ENCODE data around the gene ASB1.
A peak's percentile ranks its signal among the peaks of the same experiment; 100 is the strongest.
"Not testable (repeated sequence)": the region's sequence is repeated elsewhere in the genome, so short reads cannot be mapped to it uniquely, and the experiment has no call there.

The ASB1 gene

DNA sequence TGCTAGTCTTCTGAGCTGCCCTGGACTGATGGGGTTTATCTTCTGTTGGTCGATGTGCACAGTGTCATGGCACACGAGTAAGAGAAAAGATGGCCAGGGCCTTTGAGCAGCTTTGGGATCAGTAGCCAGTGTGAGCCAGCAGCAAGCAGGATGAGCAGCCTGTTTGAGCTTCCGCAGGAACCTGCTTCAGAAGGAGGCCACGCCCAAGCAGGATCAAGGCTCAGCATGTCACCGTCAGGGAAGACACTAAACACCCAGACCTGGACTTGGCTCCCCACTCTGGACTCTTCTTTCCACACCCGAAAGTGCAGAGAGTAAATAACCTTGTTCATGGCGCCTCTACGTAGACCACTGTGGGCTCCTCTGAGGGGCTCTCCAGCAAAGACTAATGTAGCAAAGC, 25.2 kb upstream of the ASB1 start:
- ATAC-seq: no peak
- TF ChIP-seq GLIS3 (CRISPR knock-in tag; IDR thresholded peaks at IDR 0.05): no peak
- no peak for TF ChIP-seq RARB (CRISPR knock-in tag; IDR thresholded peaks at IDR 0.05)
- TF ChIP-seq, protein P1, sequence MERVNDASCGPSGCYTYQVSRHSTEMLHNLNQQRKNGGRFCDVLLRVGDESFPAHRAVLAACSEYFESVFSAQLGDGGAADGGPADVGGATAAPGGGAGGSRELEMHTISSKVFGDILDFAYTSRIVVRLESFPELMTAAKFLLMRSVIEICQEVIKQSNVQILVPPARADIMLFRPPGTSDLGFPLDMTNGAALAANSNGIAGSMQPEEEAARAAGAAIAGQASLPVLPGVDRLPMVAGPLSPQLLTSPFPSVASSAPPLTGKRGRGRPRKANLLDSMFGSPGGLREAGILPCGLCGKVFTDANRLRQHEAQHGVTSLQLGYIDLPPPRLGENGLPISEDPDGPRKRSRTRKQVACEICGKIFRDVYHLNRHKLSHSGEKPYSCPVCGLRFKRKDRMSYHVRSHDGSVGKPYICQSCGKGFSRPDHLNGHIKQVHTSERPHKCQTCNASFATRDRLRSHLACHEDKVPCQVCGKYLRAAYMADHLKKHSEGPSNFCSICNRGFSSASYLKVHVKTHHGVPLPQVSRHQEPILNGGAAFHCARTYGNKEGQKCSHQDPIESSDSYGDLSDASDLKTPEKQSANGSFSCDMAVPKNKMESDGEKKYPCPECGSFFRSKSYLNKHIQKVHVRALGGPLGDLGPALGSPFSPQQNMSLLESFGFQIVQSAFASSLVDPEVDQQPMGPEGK (CRISPR knock-in tag; IDR thresholded peaks at IDR 0.05; ENCODE audit: borderline replicate concordance): no peak
- TF ChIP-seq, protein P2, sequence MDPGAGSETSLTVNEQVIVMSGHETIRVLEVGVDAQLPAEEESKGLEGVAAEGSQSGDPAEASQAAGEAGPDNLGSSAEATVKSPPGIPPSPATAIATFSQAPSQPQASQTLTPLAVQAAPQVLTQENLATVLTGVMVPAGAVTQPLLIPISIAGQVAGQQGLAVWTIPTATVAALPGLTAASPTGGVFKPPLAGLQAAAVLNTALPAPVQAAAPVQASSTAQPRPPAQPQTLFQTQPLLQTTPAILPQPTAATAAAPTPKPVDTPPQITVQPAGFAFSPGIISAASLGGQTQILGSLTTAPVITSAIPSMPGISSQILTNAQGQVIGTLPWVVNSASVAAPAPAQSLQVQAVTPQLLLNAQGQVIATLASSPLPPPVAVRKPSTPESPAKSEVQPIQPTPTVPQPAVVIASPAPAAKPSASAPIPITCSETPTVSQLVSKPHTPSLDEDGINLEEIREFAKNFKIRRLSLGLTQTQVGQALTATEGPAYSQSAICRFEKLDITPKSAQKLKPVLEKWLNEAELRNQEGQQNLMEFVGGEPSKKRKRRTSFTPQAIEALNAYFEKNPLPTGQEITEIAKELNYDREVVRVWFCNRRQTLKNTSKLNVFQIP (CRISPR knock-in tag; IDR thresholded peaks at IDR 0.05; ENCODE audit: borderline replicate concordance, low read depth): no peak
- TF ChIP-seq ARNTL (CRISPR knock-in tag; IDR thresholded peaks at IDR 0.05; ENCODE audit: borderline replicate concordance, low read depth): no peak
- no peak for TF ChIP-seq CSDC2 (CRISPR knock-in tag; IDR thresholded peaks at IDR 0.05)
- TF ChIP-seq OSR1 (CRISPR knock-in tag; IDR thresholded peaks at IDR 0.05): no peak

DNA sequence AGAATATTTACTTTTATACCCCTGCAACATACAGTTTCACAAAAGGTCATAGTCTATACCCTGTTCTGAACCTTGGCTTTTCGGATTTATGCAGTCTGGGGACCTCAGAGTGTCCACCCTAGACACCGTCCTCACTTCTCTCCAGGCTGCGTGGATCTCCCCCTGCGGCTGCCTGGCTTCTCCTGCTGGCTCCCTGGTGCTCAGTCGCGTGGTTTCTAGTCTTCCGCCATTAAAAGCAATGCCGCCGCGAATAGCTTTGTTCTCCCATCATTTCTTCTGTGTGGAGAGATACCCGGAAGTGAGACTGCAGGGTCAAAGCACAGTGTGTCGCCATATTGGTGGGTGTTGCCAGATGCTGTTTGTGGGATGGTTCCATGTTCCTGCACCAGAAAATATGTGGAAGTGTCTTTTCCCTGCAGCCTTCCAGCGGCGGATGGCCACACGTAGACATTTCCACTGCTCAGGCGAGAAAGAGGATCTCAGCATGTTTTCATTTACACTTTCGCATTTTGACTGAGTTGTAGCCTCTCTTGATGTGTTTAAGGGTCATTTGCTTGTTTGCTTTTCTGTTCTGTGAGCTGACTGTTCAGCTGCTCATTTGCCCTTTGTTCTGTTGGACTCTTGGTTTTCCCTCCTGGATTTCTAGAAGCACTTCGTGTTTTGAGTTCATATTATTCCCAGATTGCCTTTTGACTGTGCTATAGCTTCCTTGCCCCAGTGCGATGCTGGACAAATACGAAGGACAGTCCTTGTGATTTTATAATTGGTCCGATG, 22.9 kb upstream of the ASB1 start:
- TF ChIP-seq BACH2 (CRISPR knock-in tag; IDR thresholded peaks at IDR 0.05; ENCODE audit: borderline replicate concordance): no peak
- TF ChIP-seq ZNF565 (CRISPR knock-in tag; conservative IDR thresholded peaks at IDR 0.05; ENCODE audit: low read depth): no peak
- TF ChIP-seq, protein P1 (CRISPR knock-in tag; IDR thresholded peaks at IDR 0.05; ENCODE audit: borderline replicate concordance): no peak
- no peak for TF ChIP-seq OSR1 (CRISPR knock-in tag; IDR thresholded peaks at IDR 0.05)
- TF ChIP-seq, protein P3, sequence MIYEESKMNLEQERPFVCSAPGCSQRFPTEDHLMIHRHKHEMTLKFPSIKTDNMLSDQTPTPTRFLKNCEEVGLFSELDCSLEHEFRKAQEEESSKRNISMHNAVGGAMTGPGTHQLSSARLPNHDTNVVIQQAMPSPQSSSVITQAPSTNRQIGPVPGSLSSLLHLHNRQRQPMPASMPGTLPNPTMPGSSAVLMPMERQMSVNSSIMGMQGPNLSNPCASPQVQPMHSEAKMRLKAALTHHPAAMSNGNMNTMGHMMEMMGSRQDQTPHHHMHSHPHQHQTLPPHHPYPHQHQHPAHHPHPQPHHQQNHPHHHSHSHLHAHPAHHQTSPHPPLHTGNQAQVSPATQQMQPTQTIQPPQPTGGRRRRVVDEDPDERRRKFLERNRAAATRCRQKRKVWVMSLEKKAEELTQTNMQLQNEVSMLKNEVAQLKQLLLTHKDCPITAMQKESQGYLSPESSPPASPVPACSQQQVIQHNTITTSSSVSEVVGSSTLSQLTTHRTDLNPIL (CRISPR knock-in tag; IDR thresholded peaks at IDR 0.05; ENCODE audit: low read depth): no peak
- no peak for TF ChIP-seq ESRRG (CRISPR knock-in tag; IDR thresholded peaks at IDR 0.05)
- no peak for TF ChIP-seq ZC3H10 (CRISPR knock-in tag; IDR thresholded peaks at IDR 0.05)
- no peak for TF ChIP-seq ARNTL (CRISPR knock-in tag; IDR thresholded peaks at IDR 0.05; ENCODE audit: borderline replicate concordance, low read depth)
- TF ChIP-seq SNAI2 (CRISPR knock-in tag; IDR thresholded peaks at IDR 0.05): no peak
- ATAC-seq: no peak

DNA sequence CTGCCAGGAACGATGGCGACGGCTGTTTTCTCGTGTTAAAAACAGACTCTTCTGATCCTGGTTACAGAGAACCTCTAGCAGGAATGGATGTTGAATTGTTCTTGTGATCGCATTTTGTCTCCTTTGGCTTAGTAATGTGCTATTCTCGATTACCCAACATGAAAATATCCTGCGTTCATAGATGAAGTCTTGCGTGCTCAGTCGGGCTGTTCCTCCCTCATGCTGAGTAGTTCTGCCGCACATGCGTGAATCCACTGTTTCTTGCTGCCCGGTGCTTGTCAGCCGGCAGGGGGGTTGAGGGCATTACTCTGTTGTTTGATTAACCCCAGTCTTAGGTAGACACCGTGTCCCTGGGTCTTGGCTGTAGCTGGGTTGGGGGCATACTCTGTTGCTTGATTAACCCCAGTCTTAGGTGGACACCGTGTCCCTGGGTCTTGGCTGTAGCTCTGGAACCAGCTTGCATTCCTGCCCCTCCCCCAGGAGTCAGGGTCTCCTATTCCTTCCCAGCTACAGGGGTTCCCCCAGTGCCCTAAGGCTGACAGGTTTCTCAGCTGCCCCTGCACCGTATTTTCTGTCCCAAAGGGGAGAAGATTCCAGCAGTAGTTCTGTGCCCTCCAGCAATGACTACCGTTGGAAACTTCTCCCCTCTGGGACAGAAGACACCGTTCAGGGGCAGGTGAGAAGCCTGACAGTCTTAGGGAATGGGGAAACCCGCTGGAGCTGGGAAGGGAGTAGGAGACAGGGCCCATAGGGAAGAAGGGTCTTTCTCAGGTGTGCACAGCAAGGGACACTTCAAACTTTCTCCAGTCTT, 22.1 kb upstream of the ASB1 start:
- TF ChIP-seq ZNF8 (CRISPR knock-in tag; IDR thresholded peaks at IDR 0.05) (no peak), ZFP3 (CRISPR knock-in tag; IDR thresholded peaks at IDR 0.05) (no peak)
- ATAC-seq: no peak

DNA sequence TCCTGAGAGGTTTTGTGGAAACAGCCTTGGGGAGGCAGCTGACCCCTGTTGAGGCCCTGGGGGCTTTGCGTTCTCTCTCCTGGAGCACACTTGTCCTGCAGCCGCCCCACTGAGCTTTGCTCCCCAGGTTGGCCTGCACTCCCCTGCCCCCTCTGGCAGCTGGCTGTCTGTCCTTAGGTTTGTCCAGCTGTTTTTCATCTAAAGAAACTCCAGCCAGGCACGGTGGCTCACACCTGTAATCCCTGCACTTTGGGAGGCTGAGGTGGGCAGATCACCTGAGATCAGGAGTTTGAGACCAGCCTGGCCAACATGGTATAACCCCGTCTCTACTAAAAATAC, 21.5 kb upstream of the ASB1 start:
- ATAC-seq: not testable (repeated sequence)

DNA sequence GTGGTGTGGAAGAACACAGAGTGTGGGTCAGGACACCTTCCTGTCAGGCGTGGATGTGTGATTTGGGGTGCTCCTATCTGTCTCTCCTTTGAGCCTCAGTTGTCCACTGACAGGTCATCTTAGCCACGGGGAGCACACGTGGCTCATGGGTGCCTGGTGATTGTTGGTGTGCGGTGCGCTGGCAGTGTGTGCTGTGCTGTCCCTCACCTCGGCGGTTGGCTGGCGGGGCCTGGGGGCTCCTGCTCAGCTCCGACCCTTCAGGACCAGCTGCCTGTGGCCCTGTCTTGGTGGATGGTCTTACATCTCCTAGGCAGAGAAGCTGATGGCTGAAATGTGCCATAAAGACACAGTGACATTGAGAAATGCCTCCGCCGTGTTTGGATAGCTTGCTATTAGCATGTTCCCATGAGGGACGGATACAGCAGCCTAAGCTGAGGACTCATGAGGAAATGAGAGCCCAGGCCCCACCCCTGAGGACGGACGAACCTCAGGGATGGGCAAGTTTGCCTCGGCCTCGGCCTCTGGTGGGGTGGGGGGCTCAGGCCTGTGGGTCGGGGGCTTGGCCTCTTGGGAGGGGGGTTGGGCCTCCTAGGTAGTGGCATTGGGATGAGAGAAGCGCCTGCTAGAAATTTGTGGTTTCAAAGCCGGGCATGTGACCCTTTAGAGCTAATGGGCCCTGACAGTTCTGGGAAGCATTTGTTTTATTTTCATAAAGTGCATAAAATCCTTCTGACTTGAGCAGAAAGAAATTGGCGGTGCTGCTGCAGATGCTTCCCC, 20.3 kb upstream of the ASB1 start:
- ATAC-seq: peak; percentile 88
- TF ChIP-seq BACH2 (CRISPR knock-in tag; IDR thresholded peaks at IDR 0.05; ENCODE audit: borderline replicate concordance) (no peak), ISL1 (CRISPR knock-in tag; IDR thresholded peaks at IDR 0.05) (no peak), SNAI2 (CRISPR knock-in tag; IDR thresholded peaks at IDR 0.05) (no peak), CSDC2 (CRISPR knock-in tag; IDR thresholded peaks at IDR 0.05) (no peak), ESRRG (CRISPR knock-in tag; IDR thresholded peaks at IDR 0.05) (no peak)
- TF ChIP-seq, protein P4, sequence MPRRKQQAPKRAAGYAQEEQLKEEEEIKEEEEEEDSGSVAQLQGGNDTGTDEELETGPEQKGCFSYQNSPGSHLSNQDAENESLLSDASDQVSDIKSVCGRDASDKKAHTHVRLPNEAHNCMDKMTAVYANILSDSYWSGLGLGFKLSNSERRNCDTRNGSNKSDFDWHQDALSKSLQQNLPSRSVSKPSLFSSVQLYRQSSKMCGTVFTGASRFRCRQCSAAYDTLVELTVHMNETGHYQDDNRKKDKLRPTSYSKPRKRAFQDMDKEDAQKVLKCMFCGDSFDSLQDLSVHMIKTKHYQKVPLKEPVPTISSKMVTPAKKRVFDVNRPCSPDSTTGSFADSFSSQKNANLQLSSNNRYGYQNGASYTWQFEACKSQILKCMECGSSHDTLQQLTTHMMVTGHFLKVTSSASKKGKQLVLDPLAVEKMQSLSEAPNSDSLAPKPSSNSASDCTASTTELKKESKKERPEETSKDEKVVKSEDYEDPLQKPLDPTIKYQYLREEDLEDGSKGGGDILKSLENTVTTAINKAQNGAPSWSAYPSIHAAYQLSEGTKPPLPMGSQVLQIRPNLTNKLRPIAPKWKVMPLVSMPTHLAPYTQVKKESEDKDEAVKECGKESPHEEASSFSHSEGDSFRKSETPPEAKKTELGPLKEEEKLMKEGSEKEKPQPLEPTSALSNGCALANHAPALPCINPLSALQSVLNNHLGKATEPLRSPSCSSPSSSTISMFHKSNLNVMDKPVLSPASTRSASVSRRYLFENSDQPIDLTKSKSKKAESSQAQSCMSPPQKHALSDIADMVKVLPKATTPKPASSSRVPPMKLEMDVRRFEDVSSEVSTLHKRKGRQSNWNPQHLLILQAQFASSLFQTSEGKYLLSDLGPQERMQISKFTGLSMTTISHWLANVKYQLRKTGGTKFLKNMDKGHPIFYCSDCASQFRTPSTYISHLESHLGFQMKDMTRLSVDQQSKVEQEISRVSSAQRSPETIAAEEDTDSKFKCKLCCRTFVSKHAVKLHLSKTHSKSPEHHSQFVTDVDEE (CRISPR knock-in tag; IDR thresholded peaks at IDR 0.05): no peak
